ENCODE data around the gene PABPN1L. TPM values are rescaled to one million over a fixed set of nuclear protein-coding genes. Genes with fewer than 3 reads are reported as not detected.

PABPN1L gene
- total and polyA plus RNA-seq, 2 of the 4 experiments (the other 2 are of a cell fraction), result not detected

- no peak overlapping the region for H4K91ac ChIP-seq (ENCODE audit: insufficient read depth, low read depth, low read length)
- CTCF ChIA-PET, result no interaction called here
Measured at GRCh38 chr16:88851616-88852015, 14.8 kb downstream of the PABPN1L start.

More at GRCh38 chr16:88851616-88852015, 14.8 kb downstream of the PABPN1L start:
- Histone ChIP-seq H2AK9ac (replicated peaks; ENCODE audit: low read depth, low read length, poor library complexity) (no peak overlapping the region), H3K23ac (ENCODE audit: low read depth, low read length) (no peak overlapping the region), H4K8ac (ENCODE audit: low read depth in 2 of 2, low read length in 2 of 2) (no peak overlapping the region), H2BK120ac (ENCODE audit: low read depth, low read length) (no peak overlapping the region), H3K4ac (ENCODE audit: low read depth, low read length) (no peak overlapping the region), H2BK5ac (ENCODE audit: low read depth, low read length, poor library complexity, severe bottlenecking) (no peak overlapping the region), H3K9me3 (ENCODE audit: control insufficient read depth, insufficient read depth, low read length) (no peaks in the 10 kb centered on the region), H3K9ac (ENCODE audit: low read depth, low read length) (no peak overlapping the region), H3K56ac (ENCODE audit: extremely low read depth, insufficient read depth, low read length) (no peak overlapping the region), H3K36me3 (ENCODE audit: control insufficient read depth, insufficient read depth, low read length) (peaks cover 15% of the 10 kb centered on the region), H3K27ac (ENCODE audit: insufficient read depth, low read length) (no peak overlapping the region), H3K14ac (replicated peaks; ENCODE audit: low read depth, low read length) (no peak overlapping the region), H2BK15ac (ENCODE audit: low read depth, low read length) (no peak overlapping the region), H4K5ac (ENCODE audit: low read depth, low read length) (no peak overlapping the region), H3K79me1 (ENCODE audit: low read depth in 1 of 2, low read length in 2 of 2) (peaks cover 7 to 29% of the 10 kb centered on the region in 2 experiments), H3K4me3 (ENCODE audit: insufficient read depth, low read depth, low read length) (no peak overlapping the region), H3K27me3 (ENCODE audit: control insufficient read depth, insufficient read depth, low read length) (no peaks in the 10 kb centered on the region), H2AK5ac (ENCODE audit: low read depth, low read length) (no peak overlapping the region), H3K18ac (ENCODE audit: low read depth, low read length) (no peak overlapping the region), H2AFZ (replicated peaks; ENCODE audit: low read length, poor library complexity) (no peak overlapping the region), H3K4me2 (ENCODE audit: low read depth, low read length) (no peak overlapping the region), H3K9me1 (ENCODE audit: insufficient read depth, low read length) (0 out of 2 replicates have a peak, but pooled peaks cover 4% of the 10 kb centered on the region), H3K4me1 (ENCODE audit: control insufficient read depth, insufficient read depth, low read length) (peaks cover 6% of the 10 kb centered on the region), H4K20me1 (ENCODE audit: insufficient read depth, low read length) (peaks cover 28% of the 10 kb centered on the region), H2BK20ac (ENCODE audit: low read depth, low read length) (no peak overlapping the region)
- POLR2A ChIA-PET (ENCODE audit: unreplicated experiment), result no interaction called here
- no peak for TF ChIP-seq RFX5 (IDR thresholded peaks at IDR 0.05; ENCODE audit: low read depth, low read length)
- TF ChIP-seq USF2 (IDR thresholded peaks at IDR 0.05; ENCODE audit: low read depth, low read length), result no peak
- no peak for TF ChIP-seq RCOR1 (IDR thresholded peaks at IDR 0.05; ENCODE audit: insufficient replicate concordance, low read length)
- TF ChIP-seq CTCF (conservative IDR thresholded peaks at IDR 0.05; ENCODE audit: low read depth, low read length), result no peak
- no TSS peak for BruUV-seq (replicated peaks)
- 91% methylated on average over 16 of the region's 19 CpGs; no CpG with 5 or more reads in 1 of the 2 experiments for WGBS, 2 experiments (ENCODE audit: extremely low coverage in 2 of 2, insufficient read length in 1 of 2)
- intact Hi-C loops (cut with micrococcal nuclease) (no loop called here), in situ Hi-C loops (cut with MboI; ENCODE audit: low sequenced_read_pairs) (no loop called here), dilution Hi-C loops (cut with HindIII; ENCODE audit: low sequenced_read_pairs, unreplicated experiment) (no loop called here)
- ATAC-seq (ENCODE audit: low read depth), result no peak
- DNase-seq, result no peak

Data from IMR-90 (cell line).